Neural progenitor cell (in vitro differentiated cells): ENCODE data around the gene DRC1.

ENCODE experiments used
- EZH2 ChIP-seq: fragments of 200-600 bp; sonication (generic); IDR thresholded peaks from 2 replicates; pipeline ENCODE4 v1.6.1; 2017; ENCODE audit warnings: antibody characterized with exemption, mild to moderate bottlenecking, moderate library complexity
- TF ChIP-seq, protein P1 (sequence below): fragments of 200-600 bp; sonication (generic); IDR thresholded peaks from 2 replicates; pipeline ENCODE4 v1.5.1; 2017; ENCODE audit warnings: antibody characterized with exemption, mild to moderate bottlenecking

GRCh38 chr2:26472821-26473655, 71.3 kb downstream of the DRC1 start:
- TF ChIP-seq, protein P1, sequence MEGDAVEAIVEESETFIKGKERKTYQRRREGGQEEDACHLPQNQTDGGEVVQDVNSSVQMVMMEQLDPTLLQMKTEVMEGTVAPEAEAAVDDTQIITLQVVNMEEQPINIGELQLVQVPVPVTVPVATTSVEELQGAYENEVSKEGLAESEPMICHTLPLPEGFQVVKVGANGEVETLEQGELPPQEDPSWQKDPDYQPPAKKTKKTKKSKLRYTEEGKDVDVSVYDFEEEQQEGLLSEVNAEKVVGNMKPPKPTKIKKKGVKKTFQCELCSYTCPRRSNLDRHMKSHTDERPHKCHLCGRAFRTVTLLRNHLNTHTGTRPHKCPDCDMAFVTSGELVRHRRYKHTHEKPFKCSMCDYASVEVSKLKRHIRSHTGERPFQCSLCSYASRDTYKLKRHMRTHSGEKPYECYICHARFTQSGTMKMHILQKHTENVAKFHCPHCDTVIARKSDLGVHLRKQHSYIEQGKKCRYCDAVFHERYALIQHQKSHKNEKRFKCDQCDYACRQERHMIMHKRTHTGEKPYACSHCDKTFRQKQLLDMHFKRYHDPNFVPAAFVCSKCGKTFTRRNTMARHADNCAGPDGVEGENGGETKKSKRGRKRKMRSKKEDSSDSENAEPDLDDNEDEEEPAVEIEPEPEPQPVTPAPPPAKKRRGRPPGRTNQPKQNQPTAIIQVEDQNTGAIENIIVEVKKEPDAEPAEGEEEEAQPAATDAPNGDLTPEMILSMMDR = no peak
- no peak for TF ChIP-seq EZH2
